NCI-H2081 treated with DMSO at 0.1 percent for 48 hours (cell line): ENCODE data around the gene PATZ1.

ENCODE experiments used
- DNase-seq: peaks from one replicate; lab custom pipeline; 2025; lab: John Stamatoyannopoulos, UW

PATZ1 gene

GRCh38 chr22:31282748-31283468 lies 63.2 kb downstream of the PATZ1 start:
- DNase-seq, result no peak

- DNase-seq, result no peak
These were observed 64.4 kb downstream of the PATZ1 start for GRCh38 chr22:31281733-31282132.

GRCh38 chr22:31279821-31280505 lies 66.2 kb downstream of the PATZ1 start:
- no peak for DNase-seq

- no peak for DNase-seq
These were observed 66.8 kb downstream of the PATZ1 start for GRCh38 chr22:31279327-31279669.

DNA sequence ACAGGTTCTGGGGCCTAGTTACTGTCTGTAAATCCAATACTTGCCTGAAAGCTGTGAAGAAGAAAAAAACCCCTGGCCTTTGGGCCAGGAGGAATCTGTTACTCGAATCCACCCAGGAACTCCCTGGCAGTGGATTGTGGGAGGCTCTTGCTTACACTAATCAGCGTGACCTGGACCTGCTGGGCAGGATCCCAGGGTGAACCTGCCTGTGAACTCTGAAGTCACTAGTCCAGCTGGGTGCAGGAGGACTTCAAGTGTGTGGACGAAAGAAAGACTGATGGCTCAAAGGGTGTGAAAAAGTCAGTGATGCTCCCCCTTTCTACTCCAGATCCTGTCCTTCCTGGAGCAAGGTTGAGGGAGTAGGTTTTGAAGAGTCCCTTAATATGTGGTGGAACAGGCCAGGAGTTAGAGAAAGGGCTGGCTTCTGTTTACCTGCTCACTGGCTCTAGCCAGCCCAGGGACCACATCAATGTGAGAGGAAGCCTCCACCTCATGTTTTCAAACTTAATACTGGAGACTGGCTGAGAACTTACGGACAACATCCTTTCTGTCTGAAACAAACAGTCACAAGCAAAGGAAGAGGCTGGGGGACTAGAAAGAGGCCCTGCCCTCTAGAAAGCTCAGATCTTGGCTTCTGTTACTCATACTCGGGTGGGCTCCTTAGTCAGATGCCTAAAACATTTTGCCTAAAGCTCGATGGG lies 67.4 kb downstream of the PATZ1 start:
- no peak for DNase-seq

- DNase-seq, result no peak
These were observed 68.0 kb downstream of the PATZ1 start for GRCh38 chr22:31278151-31278621.

DNA sequence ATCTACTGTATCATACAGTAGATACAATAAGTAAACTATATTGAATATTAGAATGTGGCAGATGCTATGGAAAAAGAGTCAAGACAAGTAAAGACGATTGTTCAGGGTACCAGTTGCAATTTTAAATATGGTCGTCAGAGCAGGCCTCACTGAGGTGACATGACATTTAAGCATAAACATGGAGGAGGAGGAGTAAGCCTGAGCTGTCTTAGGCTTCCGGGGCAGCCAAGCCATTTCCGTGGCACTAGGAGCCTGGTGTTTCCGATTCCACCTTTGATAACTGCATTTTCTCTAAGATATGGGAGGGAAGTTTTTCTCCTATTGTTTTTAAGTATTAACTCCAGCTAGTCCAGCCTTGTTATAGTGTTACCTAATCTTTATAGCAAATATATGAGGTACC lies 68.4 kb downstream of the PATZ1 start:
- DNase-seq, result no peak

DNA sequence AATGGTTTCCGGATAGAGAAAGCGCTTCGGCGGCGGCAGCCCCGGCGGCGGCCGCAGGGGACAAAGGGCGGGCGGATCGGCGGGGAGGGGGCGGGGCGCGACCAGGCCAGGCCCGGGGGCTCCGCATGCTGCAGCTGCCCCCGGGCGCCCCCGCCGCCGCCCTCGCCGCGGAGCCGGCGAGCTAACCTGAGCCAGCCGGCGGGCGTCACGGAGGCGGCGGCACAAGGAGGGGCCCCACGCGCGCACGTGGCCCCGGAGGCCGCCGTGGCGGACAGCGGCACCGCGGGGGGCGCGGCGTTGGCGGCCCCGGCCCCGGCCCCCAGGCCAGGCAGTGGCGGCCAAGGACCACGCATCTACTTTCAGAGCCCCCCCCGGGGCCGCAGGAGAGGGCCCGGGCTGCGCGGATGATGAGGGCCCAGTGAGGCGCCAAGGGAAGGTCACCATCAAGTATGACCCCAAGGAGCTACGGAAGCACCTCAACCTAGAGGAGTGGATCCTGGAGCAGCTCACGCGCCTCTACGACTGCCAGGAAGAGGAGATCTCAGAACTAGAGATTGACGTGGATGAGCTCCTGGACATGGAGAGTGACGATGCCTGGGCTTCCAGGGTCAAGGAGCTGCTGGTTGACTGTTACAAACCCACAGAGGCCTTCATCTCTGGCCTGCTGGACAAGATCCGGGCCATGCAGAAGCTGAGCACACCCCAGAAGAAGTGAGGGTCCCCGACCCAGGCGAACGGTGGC lies 69.5 kb downstream of the PATZ1 start:
- DNase-seq, result no peak
